Adrenal gland (tissue), 5 donors: ENCODE data around the gene PTPRN2.

Source experiments
- POLR2A ChIP-seq, 2 donors: fragments of 450-650 bp; IDR thresholded peaks; one replicate each; pipeline ENCODE4 v1.6.1; 2017; ENCODE audit warnings: antibody characterized with exemption in 2 of 2, mild to moderate bottlenecking in 2 of 2, moderate library complexity in 1 of 2
- TF ChIP-seq, protein P1 (sequence below), 6 experiments: fragments of 450-650 bp in 4 of 6; fragments of 200-600 bp in 2 of 6; sonication (generic) in 1 of 6; IDR thresholded peaks; 1 replicate in 5 of 6; 2 replicates in 1 of 6; pipeline versions ENCODE4 v1.5.1 to v1.8.0; 2016 to 2021; ENCODE audit warnings: antibody characterized with exemption in 6 of 6, mild to moderate bottlenecking in 2 of 6, moderate library complexity in 1 of 6
- donor health status: DM: no; HTN: no; CAD: no.

DNA sequence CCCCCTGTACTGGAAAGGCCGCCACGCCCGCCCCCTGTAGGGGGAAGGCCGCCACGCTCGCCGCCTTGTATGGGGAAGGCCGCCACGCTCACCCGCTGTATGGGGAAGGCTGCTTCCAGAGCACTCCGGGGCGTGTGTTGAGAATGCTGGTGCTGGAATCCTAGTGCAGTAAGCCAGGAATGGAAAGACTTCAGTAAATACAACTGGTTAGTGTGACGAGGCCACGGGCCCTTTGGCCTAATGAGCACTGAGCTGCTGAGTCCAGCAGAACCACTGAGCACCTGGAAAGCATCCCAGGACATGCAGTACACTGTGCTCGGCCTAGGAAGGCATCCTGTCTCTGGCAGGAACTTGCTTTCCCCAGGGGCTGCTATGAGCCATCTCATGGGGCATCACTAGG lies 398.9 kb downstream of the PTPRN2 start:
- TF ChIP-seq, protein P1, sequence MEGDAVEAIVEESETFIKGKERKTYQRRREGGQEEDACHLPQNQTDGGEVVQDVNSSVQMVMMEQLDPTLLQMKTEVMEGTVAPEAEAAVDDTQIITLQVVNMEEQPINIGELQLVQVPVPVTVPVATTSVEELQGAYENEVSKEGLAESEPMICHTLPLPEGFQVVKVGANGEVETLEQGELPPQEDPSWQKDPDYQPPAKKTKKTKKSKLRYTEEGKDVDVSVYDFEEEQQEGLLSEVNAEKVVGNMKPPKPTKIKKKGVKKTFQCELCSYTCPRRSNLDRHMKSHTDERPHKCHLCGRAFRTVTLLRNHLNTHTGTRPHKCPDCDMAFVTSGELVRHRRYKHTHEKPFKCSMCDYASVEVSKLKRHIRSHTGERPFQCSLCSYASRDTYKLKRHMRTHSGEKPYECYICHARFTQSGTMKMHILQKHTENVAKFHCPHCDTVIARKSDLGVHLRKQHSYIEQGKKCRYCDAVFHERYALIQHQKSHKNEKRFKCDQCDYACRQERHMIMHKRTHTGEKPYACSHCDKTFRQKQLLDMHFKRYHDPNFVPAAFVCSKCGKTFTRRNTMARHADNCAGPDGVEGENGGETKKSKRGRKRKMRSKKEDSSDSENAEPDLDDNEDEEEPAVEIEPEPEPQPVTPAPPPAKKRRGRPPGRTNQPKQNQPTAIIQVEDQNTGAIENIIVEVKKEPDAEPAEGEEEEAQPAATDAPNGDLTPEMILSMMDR (IDR thresholded peaks at IDR 0.05) = no peak
- no peak for TF ChIP-seq POLR2A (IDR thresholded peaks at IDR 0.05)
